ENCODE measurements around the gene PIK3C3.

DNA sequence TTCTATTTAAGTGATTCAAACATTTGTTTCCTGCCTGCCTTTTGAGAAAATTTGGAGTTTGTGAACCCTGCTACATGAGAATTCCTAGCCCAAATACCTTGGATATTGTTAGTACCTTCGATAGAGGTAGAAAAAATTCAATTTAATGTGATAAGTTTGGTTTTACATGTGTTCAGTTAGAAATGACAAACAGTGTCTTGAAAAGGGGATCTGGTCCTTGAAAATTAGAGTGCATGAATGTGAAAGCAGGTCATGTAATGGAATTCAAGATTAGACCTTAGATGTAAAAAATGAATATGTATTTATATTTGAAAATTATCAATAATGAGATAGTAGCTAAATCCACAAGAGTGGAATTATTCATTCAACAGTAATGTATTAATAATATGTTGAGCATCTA, 70.5 kb downstream of the PIK3C3 start:
- TF ChIP-seq POLR2A (IDR thresholded peaks at IDR 0.05) (no peak), CTCF (IDR thresholded peaks at IDR 0.05) (no peak)

All from adrenal gland (tissue), 5 donors.